ENCODE measurements around the gene POC1B.

Gene POC1B

DNA sequence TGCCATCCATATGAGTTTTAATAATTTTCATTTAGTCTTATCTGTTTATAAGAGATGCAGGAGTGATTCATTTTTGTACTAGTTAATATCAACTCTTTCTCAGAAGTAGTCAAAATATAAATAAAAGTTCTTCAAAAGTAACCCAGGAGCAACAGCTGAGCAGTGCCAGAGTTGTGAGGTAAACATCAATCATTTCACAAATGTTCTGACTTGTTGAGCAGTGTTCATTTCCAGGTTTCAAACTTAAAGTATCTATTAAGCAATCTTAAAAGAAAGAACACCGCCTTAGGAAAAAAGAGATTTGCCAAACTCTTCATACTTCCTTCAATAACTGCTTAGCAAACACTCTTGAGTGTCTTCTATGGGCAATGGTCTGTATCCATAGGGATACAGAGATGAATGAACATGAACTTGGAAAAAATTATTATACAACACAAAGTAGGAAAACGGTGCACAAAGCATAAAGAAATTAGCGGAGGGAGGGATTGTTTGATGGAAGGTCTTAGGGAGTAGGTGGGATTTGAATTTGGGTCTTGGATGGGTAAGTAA, 41.9 kb upstream of the POC1B start:
- no peak overlapping the region for H3K27ac ChIP-seq
- no peak for TF ChIP-seq ZFX (IDR thresholded peaks at IDR 0.05)
- TF ChIP-seq, protein P1, sequence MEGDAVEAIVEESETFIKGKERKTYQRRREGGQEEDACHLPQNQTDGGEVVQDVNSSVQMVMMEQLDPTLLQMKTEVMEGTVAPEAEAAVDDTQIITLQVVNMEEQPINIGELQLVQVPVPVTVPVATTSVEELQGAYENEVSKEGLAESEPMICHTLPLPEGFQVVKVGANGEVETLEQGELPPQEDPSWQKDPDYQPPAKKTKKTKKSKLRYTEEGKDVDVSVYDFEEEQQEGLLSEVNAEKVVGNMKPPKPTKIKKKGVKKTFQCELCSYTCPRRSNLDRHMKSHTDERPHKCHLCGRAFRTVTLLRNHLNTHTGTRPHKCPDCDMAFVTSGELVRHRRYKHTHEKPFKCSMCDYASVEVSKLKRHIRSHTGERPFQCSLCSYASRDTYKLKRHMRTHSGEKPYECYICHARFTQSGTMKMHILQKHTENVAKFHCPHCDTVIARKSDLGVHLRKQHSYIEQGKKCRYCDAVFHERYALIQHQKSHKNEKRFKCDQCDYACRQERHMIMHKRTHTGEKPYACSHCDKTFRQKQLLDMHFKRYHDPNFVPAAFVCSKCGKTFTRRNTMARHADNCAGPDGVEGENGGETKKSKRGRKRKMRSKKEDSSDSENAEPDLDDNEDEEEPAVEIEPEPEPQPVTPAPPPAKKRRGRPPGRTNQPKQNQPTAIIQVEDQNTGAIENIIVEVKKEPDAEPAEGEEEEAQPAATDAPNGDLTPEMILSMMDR (conservative IDR thresholded peaks at IDR 0.05): no peak

DNA sequence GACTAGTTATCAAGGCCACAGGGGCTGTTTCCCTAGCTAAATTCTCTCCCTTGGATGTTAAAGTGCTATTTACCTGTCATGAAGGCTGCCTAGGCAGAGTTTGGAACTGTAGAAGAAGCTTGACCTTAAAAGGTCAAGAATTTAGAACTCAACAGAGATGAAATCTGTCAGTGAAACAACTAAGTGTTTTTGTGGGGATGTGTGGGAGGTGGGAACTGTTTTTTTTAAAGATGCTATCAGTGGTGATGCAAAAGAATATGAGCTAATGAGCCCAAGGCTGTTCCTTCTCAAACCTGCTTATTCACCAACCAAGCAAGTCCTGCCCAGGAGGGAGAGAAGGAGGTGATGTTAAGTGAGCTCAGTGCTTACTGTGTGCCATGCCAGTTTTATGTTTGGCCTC, 40.8 kb upstream of the POC1B start:
- no peak overlapping the region for H3K27ac ChIP-seq
- TF ChIP-seq, protein P1 (conservative IDR thresholded peaks at IDR 0.05): no peak
- TF ChIP-seq ZFX (IDR thresholded peaks at IDR 0.05): no peak

DNA sequence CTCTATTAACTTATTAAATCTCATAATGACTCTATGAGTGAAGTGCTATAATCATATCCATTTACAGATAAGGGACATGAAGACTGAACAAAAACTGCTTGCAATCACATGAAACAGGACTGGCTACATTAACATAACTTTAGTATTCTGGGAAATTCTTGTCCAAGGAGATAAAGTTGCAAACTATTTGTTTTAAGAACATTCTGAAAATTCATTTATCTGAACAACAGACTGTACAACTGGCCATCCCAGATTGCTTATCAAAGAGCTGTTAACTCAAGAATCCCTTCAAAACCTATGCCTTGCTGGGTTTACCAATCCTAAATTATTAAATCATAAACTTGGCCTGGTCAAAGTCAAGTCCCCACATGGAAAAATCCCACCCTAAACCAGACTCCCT, 39.2 kb upstream of the POC1B start:
- H3K27ac ChIP-seq: no peak overlapping the region
- no peak for TF ChIP-seq ZFX (IDR thresholded peaks at IDR 0.05)
- TF ChIP-seq, protein P1 (conservative IDR thresholded peaks at IDR 0.05): no peak

DNA sequence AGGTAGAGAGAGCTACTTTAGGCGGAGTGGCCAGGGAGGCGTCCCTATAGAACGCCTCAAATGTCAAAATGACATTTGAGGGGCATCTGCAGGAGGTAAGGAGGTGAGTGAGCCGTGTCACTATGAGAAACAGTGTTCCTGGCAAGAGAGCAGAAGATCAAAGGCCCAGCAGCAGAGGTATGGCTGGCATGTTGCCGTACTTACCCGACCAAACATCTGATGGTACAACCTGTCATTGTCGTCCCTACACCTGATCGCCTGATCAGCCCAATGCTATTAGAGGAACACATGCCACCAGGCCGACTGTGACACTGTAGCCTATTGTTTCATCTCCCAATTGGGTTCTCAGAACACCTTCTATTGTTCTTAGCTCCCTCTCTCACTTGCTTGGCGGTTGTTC, 33.9 kb upstream of the POC1B start:
- H3K27ac ChIP-seq: no peak overlapping the region
- TF ChIP-seq, protein P1 (conservative IDR thresholded peaks at IDR 0.05): no peak
- no peak for TF ChIP-seq ZFX (IDR thresholded peaks at IDR 0.05)

DNA sequence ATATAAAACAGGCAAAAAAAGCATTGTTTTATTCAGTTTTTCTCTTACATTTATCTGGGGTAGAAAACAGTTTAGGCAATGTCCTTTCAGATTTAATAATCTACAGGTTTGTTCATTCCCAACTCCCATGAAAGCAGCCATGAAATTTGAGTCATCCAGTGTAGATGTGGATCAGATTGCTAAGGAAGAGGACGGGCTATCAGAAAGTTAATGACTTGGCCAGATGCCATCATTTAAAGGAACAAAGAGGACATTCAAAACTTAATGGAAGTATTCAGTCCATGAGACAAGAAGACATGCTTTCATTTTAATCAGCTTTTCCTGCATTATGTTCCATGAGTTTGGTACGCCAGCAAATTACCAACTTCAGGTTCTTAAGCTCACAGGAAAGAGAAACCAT, 31.1 kb upstream of the POC1B start:
- TF ChIP-seq ZFX (IDR thresholded peaks at IDR 0.05): no peak
- TF ChIP-seq, protein P1 (conservative IDR thresholded peaks at IDR 0.05): no peak
- H3K27ac ChIP-seq: no peak overlapping the region

DNA sequence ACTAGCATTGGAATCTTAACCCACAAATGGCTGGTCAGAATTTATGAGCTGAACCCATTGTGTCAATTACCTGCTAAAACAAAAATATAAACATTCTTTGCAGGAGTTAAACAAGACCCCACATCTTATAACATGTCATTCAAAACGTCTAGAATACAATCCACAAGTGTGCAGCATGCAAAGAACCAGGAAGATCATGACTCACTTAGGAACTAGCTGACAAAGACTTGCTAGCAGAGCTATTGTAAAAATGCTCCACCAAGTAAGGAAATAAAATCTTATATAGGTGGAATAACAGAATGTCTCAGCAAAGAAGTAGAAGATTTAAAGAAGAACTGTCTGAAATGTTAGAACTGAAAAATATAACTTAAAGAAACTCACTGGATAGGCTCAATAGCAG, 26.5 kb upstream of the POC1B start:
- TF ChIP-seq ZFX (IDR thresholded peaks at IDR 0.05): no peak
- TF ChIP-seq, protein P1 (conservative IDR thresholded peaks at IDR 0.05): no peak
- H3K27ac ChIP-seq: no peak overlapping the region

DNA sequence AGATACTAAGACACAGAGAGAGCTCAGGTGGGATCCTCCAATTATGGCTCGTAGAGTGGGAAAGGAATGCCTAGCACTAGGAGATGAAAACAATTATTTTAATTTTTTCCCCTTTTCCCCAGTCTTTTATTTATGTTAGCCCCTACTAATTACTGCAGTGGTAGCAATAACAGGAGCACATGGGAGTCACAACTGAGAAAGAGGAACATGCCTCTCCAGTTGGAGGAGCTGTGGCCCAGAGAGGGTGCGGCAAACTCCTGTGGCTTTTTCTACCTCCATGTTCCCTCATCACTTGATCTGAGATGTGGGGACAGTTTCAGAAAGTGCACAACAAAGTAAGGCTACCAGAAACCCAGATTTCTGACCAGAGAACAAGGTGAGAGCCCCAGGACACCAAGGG, 25.9 kb upstream of the POC1B start:
- no peak overlapping the region for H3K27ac ChIP-seq
- TF ChIP-seq, protein P1 (conservative IDR thresholded peaks at IDR 0.05): no peak
- no peak for TF ChIP-seq ZFX (IDR thresholded peaks at IDR 0.05)
